ENCODE data around the gene ATP6V1G3. TPM values are rescaled to one million over a fixed set of nuclear protein-coding genes. Genes with fewer than 3 reads are reported as not detected.
A peak's percentile ranks its signal among the peaks of the same experiment; 100 is the strongest.

ATP6V1G3 gene
- total and polyA plus RNA-seq, 9 of the 15 experiments (the other 6 are each of a cell fraction or from before 2014, with no cell fraction given) = 0.32 TPM; not detected in 8

GRCh38 chr1:198523182-198523950 is 17.1 kb downstream of the ATP6V1G3 start:
- DNase-seq (ENCODE audit: extremely low read depth in 1 of 4, low spot score in 3 of 4) (peak in 1 of 4 experiments; percentile 33), FAIRE-seq (peak; percentile 6), ATAC-seq (peak; percentile 67)
- H3K27me3 ChIP-seq (ENCODE audit: control insufficient read depth in 2 of 2, insufficient read depth in 2 of 2, low read length in 2 of 2) = no peaks in the 10 kb centered on the region
- no peaks in the 10 kb centered on the region for H3K9me1 ChIP-seq (ENCODE audit: control insufficient read depth, insufficient read depth, low read length)
- 29% methylated on average over 2 of the region's 2 CpGs for WGBS (ENCODE audit: insufficient coverage, low coverage, missing lambda C conversion rate)
- BruUV-seq (replicated peaks) = no TSS peak
- no peaks in the 10 kb centered on the region for H3K36me3 ChIP-seq (ENCODE audit: control insufficient read depth, insufficient read depth, low read length)
- intact Hi-C loops (cut with micrococcal nuclease) = loop anchor here (1.0 to 5.0 kb wide), 3 partner anchors 74 to 163 kb away; no protein-coding TSS in a partner anchor
- no peak overlapping the region for H3K4me2 ChIP-seq (ENCODE audit: insufficient read depth, low read length)
- no peaks in the 10 kb centered on the region for H3K79me2 ChIP-seq (ENCODE audit: control insufficient read depth, insufficient read depth, low read length)
- no peak overlapping the region for H3K4me3 ChIP-seq
- CTCF ChIA-PET (ENCODE audit: low intra/inter-chr PET ratio) = no interaction called here
- no peaks in the 10 kb centered on the region for H4K20me1 ChIP-seq (replicated peaks; ENCODE audit: control insufficient read depth, insufficient read depth, low read length)
- peaks cover 0 to 8% of the 10 kb centered on the region in 2 experiments; a peak in 2 of 5 replicates for H3K4me1 ChIP-seq (replicated peaks in 1 of 2; ENCODE audit: control insufficient read depth in 2 of 2, insufficient read depth in 2 of 2, low read length in 2 of 2)
- POLR2A ChIA-PET = no interaction called here
- in situ Hi-C loops (cut with MboI) = no loop called here
- H3K9ac ChIP-seq (ENCODE audit: insufficient read depth in 1 of 2, low read depth in 2 of 2, low read length in 2 of 2) = peak overlapping the region in 1 of 2 experiments; percentile 34; a peak in 2 of 4 replicates
- H3K27ac ChIP-seq (ENCODE audit: extremely low read depth, low read depth, low read length) = peak overlapping the region; percentile 8; the same call in 1 of the 3 replicates
- H2AFZ ChIP-seq (ENCODE audit: low read depth, low read length) = peak overlapping the region; percentile 80
- H3K9me3 ChIP-seq (replicated peaks; ENCODE audit: control insufficient read depth, insufficient read depth, low read depth, low read length) = no peaks in the 10 kb centered on the region
- TF ChIP-seq MYBL2 (IDR thresholded peaks at IDR 0.05; ENCODE audit: low read depth) (no peak), MYBL2 (CRISPR knock-in tag; IDR thresholded peaks at IDR 0.05; ENCODE audit: borderline replicate concordance) (no peak), REST (IDR thresholded peaks at IDR 0.05; ENCODE audit: borderline replicate concordance) (peak; percentile 46; the same call in 1 of the 2 replicates), REST (CRISPR knock-in tag; IDR thresholded peaks at IDR 0.05; ENCODE audit: low read depth) (no peak), RAD21 (CRISPR knock-in tag; conservative IDR thresholded peaks at IDR 0.05 in 1 of 2, IDR thresholded peaks at IDR 0.05 in 1 of 2) (peak in 1 of 2 experiments; percentile 52; a peak in 2 of 4 replicates), MNT (conservative IDR thresholded peaks at IDR 0.05) (0 out of 4 replicates have a peak, but pooled peaks of 1 of the 2 experiments have one; percentile 14), HNRNPL (IDR thresholded peaks at IDR 0.05; ENCODE audit: low read depth, low read length) (no peak)
- TF ChIP-seq, protein P1, sequence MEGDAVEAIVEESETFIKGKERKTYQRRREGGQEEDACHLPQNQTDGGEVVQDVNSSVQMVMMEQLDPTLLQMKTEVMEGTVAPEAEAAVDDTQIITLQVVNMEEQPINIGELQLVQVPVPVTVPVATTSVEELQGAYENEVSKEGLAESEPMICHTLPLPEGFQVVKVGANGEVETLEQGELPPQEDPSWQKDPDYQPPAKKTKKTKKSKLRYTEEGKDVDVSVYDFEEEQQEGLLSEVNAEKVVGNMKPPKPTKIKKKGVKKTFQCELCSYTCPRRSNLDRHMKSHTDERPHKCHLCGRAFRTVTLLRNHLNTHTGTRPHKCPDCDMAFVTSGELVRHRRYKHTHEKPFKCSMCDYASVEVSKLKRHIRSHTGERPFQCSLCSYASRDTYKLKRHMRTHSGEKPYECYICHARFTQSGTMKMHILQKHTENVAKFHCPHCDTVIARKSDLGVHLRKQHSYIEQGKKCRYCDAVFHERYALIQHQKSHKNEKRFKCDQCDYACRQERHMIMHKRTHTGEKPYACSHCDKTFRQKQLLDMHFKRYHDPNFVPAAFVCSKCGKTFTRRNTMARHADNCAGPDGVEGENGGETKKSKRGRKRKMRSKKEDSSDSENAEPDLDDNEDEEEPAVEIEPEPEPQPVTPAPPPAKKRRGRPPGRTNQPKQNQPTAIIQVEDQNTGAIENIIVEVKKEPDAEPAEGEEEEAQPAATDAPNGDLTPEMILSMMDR (IDR thresholded peaks at IDR 0.05 in 2 of 3, conservative IDR thresholded peaks at IDR 0.05 in 1 of 3; ENCODE audit: insufficient read depth in 2 of 3, low read depth in 1 of 3, low read length in 3 of 3) = peak in 1 of 3 experiments; percentile 25; a peak in 2 of 6 replicates

All from K562 (cell line).